ENCODE data around the gene LAMTOR1. TPM values are rescaled to one million over a fixed set of nuclear protein-coding genes. Genes with fewer than 3 reads are reported as not detected.
"Not testable (repeated sequence)": the region's sequence is repeated elsewhere in the genome, so short reads cannot be mapped to it uniquely, and the experiment has no call there.

The LAMTOR1 gene
- 100 to 1,000 TPM in 2 of 3 donors, 10 to 100 TPM in 1; 87.2 to 120 (median 112) TPM for total RNA-seq

DNA sequence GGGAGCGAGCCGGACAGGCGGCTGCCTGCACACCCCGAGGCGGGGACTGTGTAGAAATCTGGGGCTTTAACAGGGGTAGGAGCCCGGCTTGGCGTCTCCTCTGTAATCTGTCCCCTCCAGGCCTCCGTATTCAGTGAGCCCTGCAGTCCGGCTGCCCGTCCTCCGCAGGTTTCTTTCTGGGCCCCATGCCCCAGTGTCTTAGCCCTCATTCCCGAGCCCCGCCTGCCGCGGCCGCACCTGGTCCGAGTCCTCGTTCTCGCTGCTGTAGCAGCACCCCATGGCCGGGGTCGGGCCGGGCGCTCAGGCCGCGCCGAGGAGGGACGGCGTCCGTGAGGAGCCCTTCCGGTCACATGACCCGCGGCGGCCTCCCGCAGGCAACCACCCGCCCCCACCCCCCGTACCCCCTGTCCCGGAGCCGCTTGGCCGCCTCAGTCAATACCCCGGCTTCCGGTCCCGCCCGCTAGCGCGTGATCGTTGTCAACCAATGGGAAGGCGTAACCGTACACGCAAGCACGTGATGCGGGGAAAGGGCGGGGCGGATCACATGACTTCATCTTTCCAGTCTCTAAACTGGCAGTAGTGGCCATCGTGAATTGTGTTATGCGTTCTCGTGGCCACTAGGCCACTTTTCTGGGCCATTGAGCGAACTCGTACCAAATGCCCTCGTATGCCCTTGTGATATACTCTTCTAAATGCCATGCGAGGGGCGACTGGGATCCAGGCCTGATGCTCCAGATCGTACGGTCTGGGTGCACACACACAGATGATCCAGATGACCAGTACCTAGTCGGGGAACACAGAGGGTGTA, at the start of gene LAMTOR1:
Gene LAMTOR1, minus strand, starts transcription at position 352 of the 808 bp plus-strand sequence. Its CDS starts 73 bp downstream, at position 279.
- Histone ChIP-seq H3K9me3 (no peaks in the 10 kb centered on the region), H3K27ac (peak within 1 kb of the TSS; percentile 89 to 97), H3K27me3 (no peaks in the 10 kb centered on the region), H3K36me3 (peaks cover 5% of the 10 kb centered on the region), H3K4me1 (peaks cover 10 to 19% of the 10 kb centered on the region in 2 donors), H3K4me3 (peak within 1 kb of the TSS; percentile 86 to 91 (median 89))
- TF ChIP-seq, protein P1, sequence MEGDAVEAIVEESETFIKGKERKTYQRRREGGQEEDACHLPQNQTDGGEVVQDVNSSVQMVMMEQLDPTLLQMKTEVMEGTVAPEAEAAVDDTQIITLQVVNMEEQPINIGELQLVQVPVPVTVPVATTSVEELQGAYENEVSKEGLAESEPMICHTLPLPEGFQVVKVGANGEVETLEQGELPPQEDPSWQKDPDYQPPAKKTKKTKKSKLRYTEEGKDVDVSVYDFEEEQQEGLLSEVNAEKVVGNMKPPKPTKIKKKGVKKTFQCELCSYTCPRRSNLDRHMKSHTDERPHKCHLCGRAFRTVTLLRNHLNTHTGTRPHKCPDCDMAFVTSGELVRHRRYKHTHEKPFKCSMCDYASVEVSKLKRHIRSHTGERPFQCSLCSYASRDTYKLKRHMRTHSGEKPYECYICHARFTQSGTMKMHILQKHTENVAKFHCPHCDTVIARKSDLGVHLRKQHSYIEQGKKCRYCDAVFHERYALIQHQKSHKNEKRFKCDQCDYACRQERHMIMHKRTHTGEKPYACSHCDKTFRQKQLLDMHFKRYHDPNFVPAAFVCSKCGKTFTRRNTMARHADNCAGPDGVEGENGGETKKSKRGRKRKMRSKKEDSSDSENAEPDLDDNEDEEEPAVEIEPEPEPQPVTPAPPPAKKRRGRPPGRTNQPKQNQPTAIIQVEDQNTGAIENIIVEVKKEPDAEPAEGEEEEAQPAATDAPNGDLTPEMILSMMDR (IDR thresholded peaks at IDR 0.05), result peak; percentile 53 to 87 (median 80)
- TF ChIP-seq POLR2AphosphoS5 (IDR thresholded peaks at IDR 0.05), result peak; percentile 85 to 96 (median 87)
- TF ChIP-seq POLR2A (IDR thresholded peaks at IDR 0.05), result peak; percentile 34
- DNase-seq (ENCODE audit: low spot score in 2 of 2), result peak; percentile 99 to 100
- intact Hi-C loops (cut with DNase I; ENCODE audit: low total_unique reads), result no loop called here

DNA sequence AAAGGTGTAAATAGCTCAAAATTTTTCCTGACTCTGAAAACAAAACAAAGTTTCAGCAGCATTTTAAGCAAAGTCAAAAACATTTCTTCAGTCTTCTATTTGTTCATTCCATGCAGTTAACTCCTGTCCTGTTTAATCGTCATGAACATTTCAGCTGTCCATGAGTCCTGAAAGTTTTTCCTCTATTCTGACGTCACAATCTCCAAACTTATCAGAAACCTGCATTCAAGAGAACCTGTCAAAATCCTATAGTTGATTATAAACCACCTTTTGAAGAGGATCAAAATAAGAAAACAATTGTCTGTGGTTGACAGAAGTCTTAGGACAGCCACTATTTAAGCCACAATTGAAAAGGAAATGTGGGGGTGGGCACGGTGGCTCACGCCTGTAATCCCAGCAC, 47.8 kb upstream of the LAMTOR1 start:
- Histone ChIP-seq H3K4me3 (no peak overlapping the region), H3K36me3 (no peaks in the 10 kb centered on the region), H3K9me3 (no peaks in the 10 kb centered on the region), H3K4me1 (no peaks in the 10 kb centered on the region), H3K27ac (no peak overlapping the region), H3K27me3 (no peaks in the 10 kb centered on the region)
- intact Hi-C loops (cut with DNase I; ENCODE audit: low total_unique reads), result no loop called here
- DNase-seq (ENCODE audit: low spot score in 2 of 2), result no peak
- TF ChIP-seq POLR2AphosphoS5 (IDR thresholded peaks at IDR 0.05) (no peak), POLR2A (IDR thresholded peaks at IDR 0.05) (no peak)
- TF ChIP-seq, protein P1 (IDR thresholded peaks at IDR 0.05), result no peak

DNA sequence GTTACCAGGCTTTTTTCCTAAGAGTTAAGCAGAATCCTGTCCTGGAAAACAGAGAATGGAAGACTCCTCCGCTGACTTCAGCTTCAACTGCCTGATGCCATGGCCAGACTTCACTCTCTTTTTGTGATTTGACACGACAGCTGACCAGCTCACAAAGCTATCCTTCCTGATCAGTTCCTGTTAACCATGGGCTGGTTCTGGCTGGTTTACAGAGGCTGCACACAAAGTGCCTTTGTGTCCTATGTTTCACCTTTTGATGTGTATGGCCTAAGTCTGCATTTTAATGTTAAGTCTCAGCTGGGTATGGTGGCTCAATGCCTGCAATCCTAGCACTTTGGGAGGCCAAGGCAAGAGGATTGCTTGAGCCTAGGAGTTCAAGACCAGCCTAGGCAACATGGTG, 43.5 kb upstream of the LAMTOR1 start:
- intact Hi-C loops (cut with DNase I; ENCODE audit: low total_unique reads), result no loop called here
- TF ChIP-seq POLR2A (IDR thresholded peaks at IDR 0.05) (no peak), POLR2AphosphoS5 (IDR thresholded peaks at IDR 0.05) (no peak)
- TF ChIP-seq, protein P1 (IDR thresholded peaks at IDR 0.05), result no peak
- no peak for DNase-seq (ENCODE audit: low spot score in 2 of 2)

DNA sequence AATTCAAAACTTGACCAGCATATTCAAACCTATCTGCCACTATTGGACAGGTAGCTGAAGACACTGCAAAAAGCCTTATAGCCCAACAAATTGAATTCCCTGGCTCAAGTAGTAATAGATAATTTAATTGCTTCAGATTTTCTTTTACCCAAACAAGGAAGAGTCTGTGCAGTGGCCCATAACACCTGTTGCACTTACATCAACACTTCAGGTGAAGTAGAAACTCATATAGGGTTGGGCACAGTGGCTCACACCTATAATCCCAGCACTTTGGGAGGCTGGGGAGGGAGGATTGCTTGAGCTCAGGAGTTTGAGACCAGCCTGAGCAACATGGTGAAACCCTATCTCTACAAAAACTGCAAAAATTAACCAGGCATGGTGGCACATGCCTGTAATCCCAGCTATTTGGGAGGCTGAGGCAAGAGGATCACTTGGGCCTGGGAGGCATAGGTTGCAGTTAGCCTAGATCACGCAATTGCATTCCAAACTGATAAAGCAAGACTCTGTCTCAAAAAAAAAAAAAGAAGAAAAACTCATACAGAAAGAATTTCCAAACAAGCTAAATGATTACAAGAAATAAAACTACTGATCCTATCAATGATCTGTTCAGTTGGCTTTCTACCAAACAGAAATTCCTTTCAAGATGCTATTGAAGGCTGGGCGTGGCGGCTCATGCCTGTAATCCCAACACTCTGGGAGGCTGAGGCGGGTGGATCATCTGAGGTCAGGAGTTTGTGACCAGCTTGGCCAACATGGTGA, 41.9 kb upstream of the LAMTOR1 start:
- TF ChIP-seq POLR2AphosphoS5 (IDR thresholded peaks at IDR 0.05) (no peak), POLR2A (IDR thresholded peaks at IDR 0.05) (no peak)
- intact Hi-C loops (cut with DNase I; ENCODE audit: low total_unique reads), result no loop called here

More for the DNA sequence above, 43.5 kb upstream of the LAMTOR1 start:
- H3K9me3 ChIP-seq, result no peaks in the 10 kb centered on the region
- H3K4me1 ChIP-seq, result no peaks in the 10 kb centered on the region
- H3K4me3 ChIP-seq, result no peak overlapping the region
- H3K27me3 ChIP-seq, result no peaks in the 10 kb centered on the region
- H3K36me3 ChIP-seq, result no peaks in the 10 kb centered on the region
- H3K27ac ChIP-seq, result no peak overlapping the region

DNA sequence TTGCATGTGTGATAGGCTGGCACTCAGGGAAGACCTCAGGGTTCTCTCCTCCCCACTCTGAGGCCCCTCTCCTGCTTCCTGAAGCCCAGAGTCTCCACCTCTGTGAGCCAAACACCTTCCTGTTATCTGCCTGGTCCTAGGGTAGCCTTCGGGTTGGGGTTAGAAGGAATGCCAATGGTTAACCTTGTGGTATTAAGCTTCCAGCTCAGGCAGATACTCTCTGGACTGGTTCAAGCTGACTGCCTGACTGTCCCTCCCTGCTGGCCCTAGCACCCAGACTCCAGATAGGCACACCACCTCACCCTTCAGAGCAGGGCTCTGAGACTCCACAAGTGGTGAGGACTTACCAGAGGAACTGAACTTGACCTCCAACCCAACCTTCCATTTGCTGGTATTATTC, 39.4 kb upstream of the LAMTOR1 start:
- H3K9me3 ChIP-seq; DNase-seq (ENCODE audit: low spot score in 2 of 2); H3K27me3 ChIP-seq; H3K4me3 ChIP-seq; H3K4me1 ChIP-seq; intact Hi-C loops (cut with DNase I; ENCODE audit: low total_unique reads); H3K36me3 ChIP-seq: not testable (repeated sequence)
- peak overlapping the region in 1 of 2 donors; percentile 72 for H3K27ac ChIP-seq

More for the DNA sequence above, 41.9 kb upstream of the LAMTOR1 start:
- no peaks in the 10 kb centered on the region for H3K4me1 ChIP-seq
- no peaks in the 10 kb centered on the region for H3K9me3 ChIP-seq
- no peak overlapping the region for H3K4me3 ChIP-seq
- peak overlapping the region; percentile 29 to 54 for H3K27ac ChIP-seq
- DNase-seq (ENCODE audit: low spot score in 2 of 2), result peak in 1 of 2 donors; percentile 35
- no peaks in the 10 kb centered on the region for H3K27me3 ChIP-seq
- H3K36me3 ChIP-seq, result no peaks in the 10 kb centered on the region

DNA sequence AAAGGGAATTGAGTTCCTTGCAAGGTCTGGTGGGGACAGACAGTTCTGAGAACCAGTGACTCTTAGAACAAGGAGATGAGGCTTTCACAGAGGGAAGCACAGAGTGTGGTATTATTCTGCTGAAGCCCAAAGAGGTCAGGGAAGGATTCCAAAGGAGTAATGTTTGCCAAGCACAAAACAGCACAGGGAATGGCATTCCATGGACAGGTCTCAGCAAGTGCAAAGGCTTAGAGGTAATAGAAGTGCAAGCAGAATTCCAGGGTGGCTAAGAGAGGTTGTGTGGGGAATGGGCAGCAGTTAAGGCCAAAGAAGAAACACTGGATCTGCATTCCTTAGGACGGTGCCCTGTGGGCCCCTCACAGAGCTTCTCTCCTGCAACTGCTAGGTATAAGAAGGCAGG, 39.0 kb upstream of the LAMTOR1 start:
- H3K27me3 ChIP-seq; H3K9me3 ChIP-seq; intact Hi-C loops (cut with DNase I; ENCODE audit: low total_unique reads); H3K36me3 ChIP-seq; H3K4me3 ChIP-seq; H3K4me1 ChIP-seq; H3K27ac ChIP-seq: not testable (repeated sequence)
- peak in 1 of 2 donors; percentile 80 for DNase-seq (ENCODE audit: low spot score in 2 of 2)

All from breast epithelium (tissue), 4 donors.